H1 (cell line): ENCODE data around the gene NEURL1B. TPM values are rescaled to one million over a fixed set of nuclear protein-coding genes. Genes with fewer than 3 reads are reported as not detected.
A peak's percentile ranks its signal among the peaks of the same experiment; 100 is the strongest.

ENCODE experiments used
- polyA plus RNA-seq, 7 experiments: library from polyadenylated mRNA; depleted of rRNA in 3 of 7; stranded (reverse) in 5 of 7; unstranded in 2 of 7; fragments of >200 nt in 5 of 7; fragments of 200-250 nt in 2 of 7; gene quantifications; 1 replicate in 5 of 7; 2 replicates in 1 of 7; 4 replicates in 1 of 7; pipeline versions ENCODE4 v1.2.1 to v1.2.3, GENCODE V29; 2011 to 2013; ENCODE audit warnings: missing spikeins in 2 of 7, mixed read lengths in 2 of 7
- total RNA-seq: library from RNA; stranded (reverse); fragmentation: NEBNext Ultra II Directional; extraction: Animal tissue kit (Norgen Biotek cat#: 25700); gene quantifications from 2 replicates; pipeline ENCODE4 v1.2.1, GENCODE V29; 2021
- TF ChIP-seq, protein P1 (sequence below): IDR thresholded peaks from 2 replicates; pipeline ENCODE4 v1.6.1; 2012; ENCODE audit warnings: inconsistent platforms

NEURL1B gene
- total and polyA plus RNA-seq, 2 of the 8 experiments (the other 6 are each of a cell fraction or from before 2014, with no cell fraction given), result 3.3 to 6.1 TPM

DNA sequence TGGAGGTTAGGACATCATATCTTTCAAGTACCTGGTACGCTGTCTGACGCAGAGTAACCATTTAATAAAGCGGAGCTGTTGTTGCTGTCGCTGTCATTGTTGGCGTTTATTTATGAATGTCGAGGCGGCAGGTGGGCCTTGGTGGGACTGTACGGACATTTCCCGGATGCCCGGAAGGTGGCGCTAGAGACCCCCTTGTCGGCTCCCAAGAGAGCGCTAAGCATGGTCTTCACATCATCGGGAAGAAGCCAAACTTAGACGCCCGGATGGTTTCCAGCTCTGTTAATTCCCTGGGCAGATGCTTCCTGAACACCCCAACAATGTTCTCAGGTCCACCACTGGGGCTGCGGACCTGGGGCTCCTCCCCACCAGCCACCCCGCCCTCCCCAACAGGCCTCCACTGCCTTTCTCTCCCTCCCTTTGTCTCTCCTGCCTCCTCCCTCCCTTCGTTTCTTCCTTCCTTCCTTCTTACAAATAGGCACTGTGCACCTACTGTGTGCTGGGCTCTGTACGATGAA lies 75.8 kb downstream of the NEURL1B start (continued):
- TF ChIP-seq, protein P1, sequence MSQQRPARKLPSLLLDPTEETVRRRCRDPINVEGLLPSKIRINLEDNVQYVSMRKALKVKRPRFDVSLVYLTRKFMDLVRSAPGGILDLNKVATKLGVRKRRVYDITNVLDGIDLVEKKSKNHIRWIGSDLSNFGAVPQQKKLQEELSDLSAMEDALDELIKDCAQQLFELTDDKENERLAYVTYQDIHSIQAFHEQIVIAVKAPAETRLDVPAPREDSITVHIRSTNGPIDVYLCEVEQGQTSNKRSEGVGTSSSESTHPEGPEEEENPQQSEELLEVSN, result 0 out of 2 replicates have a peak, but pooled peaks have one; percentile 33
- TF ChIP-seq, all 59 proteins: peak for 7
